ENCODE results near the gene TPBG. TPM values are rescaled to one million over a fixed set of nuclear protein-coding genes. Genes with fewer than 3 reads are reported as not detected.
"Not testable (repeated sequence)": the region's sequence is repeated elsewhere in the genome, so short reads cannot be mapped to it uniquely, and the experiment has no call there.

The TPBG gene
- total RNA-seq, 2 donors from 2014 or later, result 13.1 TPM

GRCh38 chr6:82371799-82372546, 8.4 kb downstream of the TPBG start:
- ATAC-seq (no peak), DNase-seq (no peak)
- intact Hi-C loops (cut with DNase I, micrococcal nuclease), result no loop called here

GRCh38 chr6:82372656-82373055, 9.0 kb downstream of the TPBG start:
- ATAC-seq, result no peak
- intact Hi-C loops (cut with DNase I, micrococcal nuclease), result no loop called here
- DNase-seq, result no peak

- ATAC-seq, result no peak
- intact Hi-C loops (cut with DNase I, micrococcal nuclease), result no loop called here
- no peak for DNase-seq
Observed at GRCh38 chr6:82374516-82374915, 10.9 kb downstream of the TPBG start.

GRCh38 chr6:82376636-82377035, 13.0 kb downstream of the TPBG start:
- intact Hi-C loops (cut with DNase I, micrococcal nuclease), result no loop called here
- DNase-seq (no peak), ATAC-seq (no peak)

- intact Hi-C loops (cut with DNase I, micrococcal nuclease), result no loop called here
- ATAC-seq, result no peak
- DNase-seq, result no peak
Observed at GRCh38 chr6:82380566-82381185, 17.1 kb downstream of the TPBG start.

- intact Hi-C loops (cut with DNase I, micrococcal nuclease), result no loop called here
- no peak for ATAC-seq
- DNase-seq, result no peak
Observed at GRCh38 chr6:82381278-82381677, 17.7 kb downstream of the TPBG start.

- intact Hi-C loops (cut with DNase I, micrococcal nuclease), result no loop called here
- no peak for DNase-seq
- no peak for ATAC-seq
Observed at GRCh38 chr6:82385102-82385501, 21.5 kb downstream of the TPBG start.

- no peak for DNase-seq
- ATAC-seq, result no peak
- intact Hi-C loops (cut with DNase I, micrococcal nuclease), result no loop called here
Observed at GRCh38 chr6:82385546-82385945, 21.9 kb downstream of the TPBG start.

GRCh38 chr6:82385961-82386360, 22.3 kb downstream of the TPBG start:
- DNase-seq (no peak), ATAC-seq (no peak)
- intact Hi-C loops (cut with DNase I, micrococcal nuclease), result no loop called here

GRCh38 chr6:82394770-82395169, 31.2 kb downstream of the TPBG start:
- ATAC-seq; DNase-seq; intact Hi-C loops (cut with DNase I, micrococcal nuclease): not testable (repeated sequence)

GRCh38 chr6:82396964-82397751, 33.5 kb downstream of the TPBG start:
- DNase-seq, result no peak
- intact Hi-C loops (cut with DNase I, micrococcal nuclease), result no loop called here
- no peak for ATAC-seq

- no peak for ATAC-seq
- DNase-seq, result no peak
- intact Hi-C loops (cut with DNase I, micrococcal nuclease), result no loop called here
Observed at GRCh38 chr6:82397962-82398692, 34.5 kb downstream of the TPBG start.

GRCh38 chr6:82408952-82409431, 45.4 kb downstream of the TPBG start:
- ATAC-seq (no peak), DNase-seq (no peak)
- intact Hi-C loops (cut with DNase I, micrococcal nuclease), result no loop called here

GRCh38 chr6:82410151-82410648, 46.6 kb downstream of the TPBG start:
- ATAC-seq, result no peak
- intact Hi-C loops (cut with DNase I, micrococcal nuclease), result no loop called here
- DNase-seq, result no peak

GRCh38 chr6:82413868-82414267, 50.3 kb downstream of the TPBG start:
- DNase-seq (no peak), ATAC-seq (no peak)
- intact Hi-C loops (cut with DNase I, micrococcal nuclease), result no loop called here

GRCh38 chr6:82415820-82416219, 52.2 kb downstream of the TPBG start:
- ATAC-seq (no peak), DNase-seq (no peak)
- intact Hi-C loops (cut with DNase I, micrococcal nuclease), result no loop called here

- intact Hi-C loops (cut with DNase I, micrococcal nuclease), result no loop called here
- ATAC-seq (no peak), DNase-seq (no peak)
Observed at GRCh38 chr6:82416346-82416745, 52.7 kb downstream of the TPBG start.
